ENCODE measurements around the gene ARHGEF6. TPM values are rescaled to one million over a fixed set of nuclear protein-coding genes. Genes with fewer than 3 reads are reported as not detected.

Gene ARHGEF6
- total RNA-seq, 1 donor from 2014 or later: 18.9 TPM

GRCh38 chrX:136691028-136691809 is 89.5 kb downstream of the ARHGEF6 start:
- no peak for DNase-seq (ENCODE audit: low spot score)

DNA sequence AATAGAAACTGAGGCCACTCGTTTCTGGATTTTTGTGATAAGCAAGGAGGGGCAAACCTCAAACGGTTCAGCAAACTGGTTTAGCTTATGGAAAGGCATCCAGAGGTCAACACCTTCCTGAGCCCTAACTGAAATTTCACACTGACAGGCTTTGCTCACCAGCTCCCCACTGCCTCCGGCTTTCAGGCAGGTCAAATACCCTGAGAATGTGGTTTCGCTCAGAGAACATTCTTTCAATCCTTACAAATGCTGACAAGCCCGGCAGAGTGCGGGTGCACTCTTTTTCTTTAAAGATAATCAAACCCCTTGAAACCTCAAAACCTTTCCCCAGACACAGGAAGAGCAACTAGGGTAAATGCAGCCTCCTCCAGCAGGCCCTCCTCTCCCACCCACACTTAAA is 91.3 kb downstream of the ARHGEF6 start:
- DNase-seq (ENCODE audit: low spot score): no peak

DNA sequence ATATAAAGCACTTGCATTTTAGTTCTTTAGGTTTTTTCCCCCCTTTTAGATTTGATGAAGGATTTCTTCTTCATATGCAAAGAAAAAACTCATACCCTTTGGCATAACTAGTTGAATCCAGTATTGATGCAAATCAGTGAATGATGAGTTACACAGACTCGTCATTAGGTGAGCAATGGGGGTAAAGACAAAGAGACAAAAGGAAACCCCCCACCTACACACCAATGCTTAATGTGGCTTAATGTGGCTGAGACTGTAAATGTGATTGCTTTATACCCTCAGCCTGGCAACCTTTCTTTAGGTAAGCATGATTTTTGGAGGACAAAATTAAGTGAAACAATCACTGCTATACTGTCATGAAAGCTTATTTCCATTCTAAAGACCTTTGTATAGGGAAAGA is 93.3 kb downstream of the ARHGEF6 start:
- DNase-seq (ENCODE audit: low spot score): no peak

DNA sequence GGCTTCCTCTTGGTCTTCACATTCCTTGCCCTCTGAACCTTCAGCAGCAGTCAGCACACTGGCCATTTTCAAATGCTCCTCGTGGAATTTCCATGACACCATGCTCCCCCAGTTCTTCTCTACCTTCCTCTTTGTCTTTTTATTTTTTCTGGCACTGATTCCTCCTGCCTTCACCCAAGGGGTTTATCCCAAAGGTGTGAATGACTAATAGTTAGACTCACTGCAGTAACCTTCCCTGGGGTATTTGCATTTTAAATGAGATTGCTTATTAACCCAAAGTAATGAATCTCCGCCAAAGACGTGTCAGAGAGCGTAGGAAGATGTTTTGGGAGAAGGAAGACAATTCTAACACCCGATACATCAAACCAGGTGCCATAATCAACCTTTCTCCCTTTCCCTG is 96.6 kb downstream of the ARHGEF6 start:
- DNase-seq (ENCODE audit: low spot score): no peak

GRCh38 chrX:136679531-136679930 is 101.2 kb downstream of the ARHGEF6 start:
- DNase-seq (ENCODE audit: low spot score): no peak

DNA sequence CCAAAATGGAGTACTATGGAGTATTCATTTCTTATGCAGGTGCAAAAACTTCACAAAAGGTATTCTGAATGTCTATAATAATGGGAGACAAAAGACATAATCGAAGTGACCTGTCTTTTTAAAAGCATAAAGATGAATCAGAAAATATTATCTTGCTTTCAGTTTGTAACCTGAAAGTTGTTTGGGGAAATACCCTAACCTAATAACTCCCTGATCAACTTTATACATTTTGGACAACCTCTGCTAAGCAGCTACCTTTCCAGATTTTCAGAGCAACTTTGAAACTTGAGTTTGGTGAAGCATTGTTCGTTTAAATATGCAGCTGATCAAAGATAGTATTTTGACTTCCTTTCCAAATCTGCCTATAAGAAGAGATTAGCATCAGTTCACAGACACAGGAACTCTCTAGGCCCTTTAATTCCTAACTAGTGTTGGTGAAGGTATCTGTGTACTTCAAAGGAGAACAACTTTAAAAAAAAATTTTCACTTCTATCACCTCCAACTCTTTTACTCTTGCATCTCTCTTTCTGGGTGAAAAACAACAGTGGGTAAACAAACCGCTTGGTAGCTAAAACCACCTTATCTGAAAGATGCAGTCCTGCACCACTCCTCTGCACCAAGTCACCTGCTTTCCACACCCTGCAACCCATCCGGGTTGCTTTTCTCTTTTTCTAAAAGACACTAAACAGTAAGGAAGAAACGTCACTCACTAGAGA is 106.3 kb downstream of the ARHGEF6 start:
- no peak for DNase-seq (ENCODE audit: low spot score)

- no peak for DNase-seq (ENCODE audit: low spot score)
Observed at GRCh38 chrX:136671006-136671610, 109.6 kb downstream of the ARHGEF6 start.

DNA sequence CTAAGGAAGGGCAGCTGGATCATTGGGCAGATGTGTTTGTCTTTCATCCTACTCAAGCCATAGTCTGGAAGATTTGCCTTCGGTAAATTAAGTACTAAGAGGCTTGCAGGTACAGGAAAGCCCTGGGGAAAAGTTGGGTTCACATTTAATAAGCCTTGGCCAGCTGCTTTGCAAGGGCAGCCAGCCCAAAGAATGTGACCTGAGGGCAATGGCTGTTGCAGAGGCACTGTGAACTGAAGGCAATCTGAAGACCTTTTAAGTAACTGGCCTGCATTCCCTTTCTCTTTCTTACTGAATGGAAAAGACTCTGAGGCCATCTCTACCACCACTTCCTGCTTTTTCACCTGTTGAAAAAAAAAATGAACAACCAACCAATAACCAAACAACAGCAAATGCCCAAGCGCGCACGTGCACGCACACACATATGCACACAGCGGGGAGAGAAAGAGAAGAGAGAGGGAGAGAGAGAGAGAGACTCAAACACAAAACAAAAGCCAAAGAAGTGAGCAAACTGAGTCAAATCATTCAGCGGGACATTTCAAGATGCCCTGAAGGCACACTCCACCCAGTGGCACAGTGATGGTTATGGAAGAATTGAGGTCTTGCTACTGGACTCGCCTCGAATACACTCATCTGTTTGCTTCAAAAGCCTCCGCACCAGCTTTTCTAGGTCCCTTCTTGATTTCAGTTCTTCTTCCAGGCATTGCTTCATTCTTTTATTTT is 113.1 kb downstream of the ARHGEF6 start:
- no peak for DNase-seq (ENCODE audit: low spot score)

DNA sequence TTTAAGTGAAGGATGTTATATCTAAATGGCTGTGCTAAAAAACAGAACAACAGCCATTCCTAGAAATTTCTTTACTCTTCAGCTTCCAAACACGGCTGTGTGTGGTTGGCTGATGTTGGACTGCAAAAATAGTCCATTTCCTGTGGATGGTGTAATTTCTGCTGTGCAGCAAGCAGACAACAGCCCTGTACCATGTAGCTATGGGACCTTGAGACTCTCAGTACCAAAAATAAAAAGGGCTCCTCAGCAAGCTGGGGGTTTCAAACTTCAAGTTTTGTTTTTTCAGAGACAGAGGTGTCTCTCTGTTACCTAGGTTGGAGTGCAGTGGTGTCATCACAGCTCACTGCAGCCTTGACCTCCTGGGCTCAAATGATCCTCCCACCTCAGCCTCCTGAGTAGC is 114.6 kb downstream of the ARHGEF6 start:
- no peak for DNase-seq (ENCODE audit: low spot score)

GRCh38 chrX:136665258-136665900 is 115.4 kb downstream of the ARHGEF6 start:
- no peak for DNase-seq (ENCODE audit: low spot score)

DNA sequence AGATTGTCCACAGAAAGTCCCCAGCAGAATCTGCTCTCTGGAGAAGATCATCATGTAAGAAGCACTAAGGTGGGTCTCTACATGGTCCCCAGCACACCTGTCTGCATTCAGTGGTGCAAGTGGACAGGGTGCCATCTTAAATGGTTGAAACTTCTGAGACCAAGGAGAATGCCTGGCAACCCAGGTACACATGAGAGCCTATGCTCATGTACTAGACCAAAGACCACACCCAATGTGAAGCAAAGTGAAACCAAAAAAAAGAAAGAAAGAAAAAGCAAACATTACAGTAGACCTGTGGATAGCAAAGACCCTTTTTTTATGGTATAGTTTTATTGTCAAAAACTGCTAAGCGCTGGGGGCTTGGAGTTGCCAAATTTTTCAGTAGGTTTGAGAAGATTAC is 117.8 kb downstream of the ARHGEF6 start:
- no peak for DNase-seq (ENCODE audit: low spot score)

DNA sequence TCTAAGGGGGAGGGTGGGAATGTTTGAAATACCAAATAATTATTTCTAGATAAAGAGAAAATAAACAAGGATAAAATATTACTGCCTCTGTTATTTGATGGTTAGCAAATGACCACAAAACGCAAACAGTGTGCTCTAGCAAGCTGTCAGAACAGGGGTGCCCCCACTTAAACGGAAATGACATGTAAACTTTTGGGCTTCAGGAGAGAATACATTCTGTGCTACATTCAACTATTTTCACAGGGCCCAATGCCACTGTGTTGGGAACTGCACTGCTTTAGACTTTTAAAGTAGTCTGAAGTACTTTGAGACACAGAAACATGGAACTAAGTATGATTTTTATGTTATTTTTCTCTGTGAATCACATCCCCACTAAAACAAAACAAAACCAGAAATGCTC is 118.6 kb downstream of the ARHGEF6 start:
- DNase-seq (ENCODE audit: low spot score): no peak

GRCh38 chrX:136660896-136661295 is 119.8 kb downstream of the ARHGEF6 start:
- DNase-seq (ENCODE audit: low spot score): no peak

DNA sequence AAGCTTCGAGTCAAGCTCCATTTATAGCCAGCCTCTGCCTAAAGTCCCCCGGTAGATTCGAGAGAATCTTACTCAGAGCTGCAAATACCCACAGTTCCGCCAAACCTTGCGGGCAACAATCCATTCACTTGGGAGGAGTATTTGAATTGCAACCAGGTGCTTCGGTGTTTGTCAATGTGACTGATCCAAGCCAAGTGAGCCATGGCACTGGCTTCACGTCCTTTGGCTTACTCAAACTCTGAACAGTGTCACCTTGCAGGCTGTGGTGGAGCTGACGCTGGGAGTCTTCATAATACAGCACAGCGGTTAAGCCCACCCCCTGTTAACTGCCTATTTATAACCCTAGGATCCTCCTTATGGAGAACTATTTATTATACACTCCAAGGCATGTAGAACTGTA is 121.6 kb downstream of the ARHGEF6 start:
- DNase-seq (ENCODE audit: low spot score): no peak

DNA sequence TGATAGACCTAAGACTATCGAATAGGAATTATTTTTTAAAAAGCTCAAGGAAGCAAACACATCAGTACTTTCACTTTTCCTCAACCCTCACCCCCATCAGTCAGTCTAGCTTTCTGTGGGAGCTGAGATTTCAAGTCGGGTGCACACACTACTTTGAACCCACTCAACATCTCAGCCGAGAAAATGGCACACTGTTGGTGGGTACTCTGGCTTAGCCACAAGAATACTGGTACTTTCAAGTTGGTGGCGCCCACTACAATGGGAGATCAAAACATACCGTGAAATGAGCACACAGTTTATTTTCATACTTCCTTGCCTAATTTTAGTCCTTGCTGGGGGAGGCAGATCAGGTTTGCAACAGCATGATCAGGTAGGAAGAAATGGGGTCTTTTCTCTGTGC is 122.6 kb downstream of the ARHGEF6 start:
- no peak for DNase-seq (ENCODE audit: low spot score)

- DNase-seq (ENCODE audit: low spot score): no peak
Observed at GRCh38 chrX:136656361-136656964, 124.3 kb downstream of the ARHGEF6 start.

- no peak for DNase-seq (ENCODE audit: low spot score)
Observed at GRCh38 chrX:136652822-136653723, 127.7 kb downstream of the ARHGEF6 start.

GRCh38 chrX:136650811-136651210 is 129.9 kb downstream of the ARHGEF6 start:
- no peak for DNase-seq (ENCODE audit: low spot score)

DNA sequence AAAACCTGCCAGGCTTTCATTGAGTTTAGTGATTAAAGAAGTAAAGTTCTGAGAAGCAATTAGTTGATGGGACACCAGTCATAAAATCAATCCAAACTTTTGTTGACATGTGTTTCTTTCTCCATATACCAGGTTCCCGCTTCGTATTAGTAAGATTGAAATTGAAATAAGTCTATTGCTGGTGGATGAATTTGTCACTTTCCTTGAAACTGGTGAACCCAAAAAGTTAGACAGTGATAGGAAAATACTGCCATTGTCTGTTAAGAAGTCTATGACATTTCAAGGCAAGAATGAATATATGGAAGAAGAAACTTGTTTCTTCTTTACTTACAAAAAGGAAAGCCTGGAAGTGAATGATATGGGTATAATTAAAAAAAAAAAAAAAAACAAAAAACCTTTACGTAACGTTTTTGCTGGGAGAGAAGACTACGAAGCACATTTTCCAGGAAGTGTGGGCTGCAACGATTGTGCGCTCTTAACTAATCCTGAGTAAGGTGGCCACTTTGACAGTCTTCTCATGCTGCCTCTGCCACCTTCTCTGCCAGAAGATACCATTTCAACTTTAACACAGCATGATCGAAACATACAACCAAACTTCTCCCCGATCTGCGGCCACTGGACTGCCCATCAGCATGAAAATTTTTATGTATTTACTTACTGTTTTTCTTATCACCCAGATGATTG is 132.9 kb downstream of the ARHGEF6 start, which contains the start of gene CD40LG:
Gene CD40LG (plus strand): TSS at position 482 of the 684 bp plus-strand sequence. CDS start 91 bp downstream, at position 573.
- DNase-seq (ENCODE audit: low spot score): no peak

Measured in mucosa of gallbladder (tissue), 1 donor.